Endothelial cell of umbilical vein (primary cell): ENCODE measurements around the gene TIMM10B. TPM values are rescaled to one million over a fixed set of nuclear protein-coding genes. Genes with fewer than 3 reads are reported as not detected.
A peak's percentile ranks its signal among the peaks of the same experiment; 100 is the strongest.

Source experiments
- BruUV-seq: library from RNA; stranded (reverse); fragments of 400-500 nt; replicated peaks from 2 replicates; lab custom pipeline; 2021; lab: Mats Ljungman, UMichigan
- CTCF ChIA-PET: fragments of 300-600, 350-600 bp; sonication (Branson Sonifier 250); formaldehyde crosslinking; loops from one replicate; lab custom pipeline; 2021; ENCODE audit warnings: antibody characterized with exemption, inconsistent platforms; lab: Charles Lee
- POLR2A ChIA-PET: fragments of 300-600, 350-600 bp; sonication (Branson Sonifier 250); formaldehyde crosslinking; loops from one replicate; lab custom pipeline; 2021; ENCODE audit warnings: antibody characterized with exemption, inconsistent platforms; lab: Charles Lee
- DNase-seq: peaks from one replicate; pipeline ENCODE4 v3.0.0-alpha.2; 2011; ENCODE audit warnings: low read depth, low spot score
- FAIRE-seq: peaks from 2 replicates; lab custom pipeline; 2011; peaks lifted over from hg19 to GRCh38; lab: Jason Lieb, UNC
- H2AFZ ChIP-seq: 2 replicates; pipeline ENCODE4 v1.6.0; 2012; ENCODE audit warnings: low read depth, low read length, control low read depth, inconsistent platforms
- H3K27ac ChIP-seq: 2 replicates; pipeline ENCODE4 v1.5.1; 2011; ENCODE audit warnings: low read depth, mild to moderate bottlenecking, control low read depth, low read length, moderate library complexity; ENCODE audit not compliant: insufficient read depth
- H3K27me3 ChIP-seq, 2 experiments: 2 replicates each; pipeline versions ENCODE4 v1.6.0 to v1.6.1; 2011; ENCODE audit warnings: low read length in 2 of 2, mixed read lengths in 1 of 2; ENCODE audit not compliant: control insufficient read depth in 2 of 2, insufficient read depth in 2 of 2
- H3K36me3 ChIP-seq, 2 experiments: 2 replicates in 1 of 2; 3 replicates in 1 of 2; pipeline ENCODE4 v1.5.1; 2011; ENCODE audit warnings: low read length in 2 of 2, mild to moderate bottlenecking in 1 of 2, moderate library complexity in 1 of 2; ENCODE audit not compliant: control insufficient read depth in 2 of 2, insufficient read depth in 2 of 2; ENCODE audit errors: extremely low read depth in 1 of 2
- H3K4me1 ChIP-seq: 3 replicates; pipeline ENCODE4 v1.5.1; 2011; ENCODE audit warnings: mild to moderate bottlenecking, low read length; ENCODE audit not compliant: control insufficient read depth, insufficient read depth; ENCODE audit errors: extremely low read depth
- H3K4me2 ChIP-seq: 2 replicates; pipeline ENCODE4 v1.6.1; 2011; ENCODE audit warnings: low read length, control low read depth, mixed read lengths; ENCODE audit not compliant: insufficient read depth
- H3K4me3 ChIP-seq, 3 experiments: fragments of 200-600 bp in 1 of 3; sonication (generic), shearing (Covaris generic) in 1 of 3; replicated peaks in 1 of 3; 2 replicates each; pipeline ENCODE4 v1.5.1; 2011 to 2016; ENCODE audit warnings: control low read depth in 3 of 3, low read length in 3 of 3, mild to moderate bottlenecking in 2 of 3, inconsistent platforms in 1 of 3, low read depth in 1 of 3, moderate library complexity in 1 of 3; ENCODE audit not compliant: insufficient read depth in 1 of 3
- H3K79me2 ChIP-seq: 2 replicates; pipeline ENCODE4 v1.6.0; 2012; ENCODE audit warnings: low read length, inconsistent platforms; ENCODE audit not compliant: control insufficient read depth, insufficient read depth
- H3K9ac ChIP-seq: replicated peaks from 2 replicates; pipeline ENCODE3; 2011; ENCODE audit warnings: low read length, control low read depth; ENCODE audit not compliant: insufficient read depth; ENCODE audit errors: extremely low read depth
- H3K9me1 ChIP-seq: replicated peaks from 3 replicates; pipeline ENCODE4 v1.6.0; 2011; ENCODE audit warnings: mild to moderate bottlenecking, low read length; ENCODE audit not compliant: control insufficient read depth, insufficient read depth; ENCODE audit errors: extremely low read depth
- H3K9me3 ChIP-seq: replicated peaks from 2 replicates; pipeline ENCODE4 v1.5.1; 2012; ENCODE audit warnings: low read length, inconsistent platforms; ENCODE audit not compliant: control insufficient read depth, insufficient read depth
- H4K20me1 ChIP-seq: replicated peaks from 2 replicates; pipeline ENCODE3; 2011; ENCODE audit warnings: mild to moderate bottlenecking, low read length; ENCODE audit not compliant: control insufficient read depth, insufficient read depth; ENCODE audit errors: extremely low read depth
- FOS ChIP-seq: IDR thresholded peaks from 2 replicates; pipeline ENCODE4 v1.6.1; 2011; ENCODE audit warnings: mild to moderate bottlenecking, low read length, moderate library complexity, borderline replicate concordance; ENCODE audit not compliant: insufficient read depth
- JUN ChIP-seq: IDR thresholded peaks from 2 replicates; pipeline ENCODE4 v1.6.1; 2011; ENCODE audit warnings: borderline replicate concordance, low read depth; ENCODE audit not compliant: insufficient read length, insufficient read depth
- POLR2A ChIP-seq: IDR thresholded peaks from 2 replicates; pipeline ENCODE4 v1.6.1; 2012; ENCODE audit warnings: low read depth, mild to moderate bottlenecking, control low read depth, low read length
- dilution Hi-C: fragments of 300-500 bp; cut with MboI; formaldehyde crosslinking; loops from one replicate; pipeline ENCODE4 v1.15.0; 2019; ENCODE audit warnings: low sequenced_read_pairs; ENCODE audit not compliant: extremely low pct_ligation_motif_present
- intact Hi-C: fragments of 100-400 bp; cut with micrococcal nuclease; formaldehyde crosslinking; loops from one replicate; pipeline ENCODE4 v1.10.0; 2022
- polyA plus RNA-seq, 4 experiments: library from polyadenylated mRNA; depleted of rRNA in 3 of 4; stranded (reverse) in 3 of 4; unstranded in 1 of 4; fragments of >200 nt; gene quantifications; 2 replicates each; pipeline versions ENCODE4 v1.2.1 to v1.2.3, GENCODE V29; 2011 to 2012; ENCODE audit warnings: missing spikeins in 1 of 4
- total RNA-seq: library from RNA; stranded (reverse); gene quantifications from 2 replicates; pipeline ENCODE4 v1.2.3, GENCODE V29; 2021
- TF ChIP-seq, protein P1 (sequence below): IDR thresholded peaks from 2 replicates; pipeline ENCODE4 v1.6.1; 2011; ENCODE audit not compliant: insufficient read depth, insufficient read length

TIMM10B gene
- total and polyA plus RNA-seq, 2 donors (not counting 3 experiments of a cell fraction or from before 2014, with no cell fraction given), result 31.3 to 36.5 TPM

DNA sequence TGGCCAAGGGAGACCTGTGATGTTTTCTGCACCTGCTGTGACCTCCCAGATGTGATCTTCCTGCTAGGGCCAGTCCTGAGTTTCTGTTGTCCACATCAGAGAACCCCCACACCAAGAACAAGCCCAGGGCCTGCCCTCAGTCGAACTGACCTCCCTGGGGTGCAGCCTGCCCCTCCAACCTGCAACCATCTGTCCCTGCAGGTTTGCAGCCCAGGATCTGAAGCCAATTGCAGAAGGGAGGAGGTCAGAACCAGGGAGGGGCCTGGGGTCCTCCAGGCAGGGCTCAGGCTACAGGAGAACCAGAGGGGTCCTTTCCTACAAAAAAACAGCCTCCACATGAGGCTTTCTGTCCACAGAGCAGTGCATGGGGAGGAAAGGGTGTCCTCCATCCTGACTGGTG, 8.4 kb upstream of the TIMM10B start:
- Histone ChIP-seq H3K4me2 (peak overlapping the region; percentile 27), H3K27me3 (no peaks in the 10 kb centered on the region), H3K9me1 (no peaks in the 10 kb centered on the region), H3K36me3 (peaks cover 2 to 8% of the 10 kb centered on the region in 2 experiments), H3K4me1 (peaks cover 22% of the 10 kb centered on the region), H4K20me1 (no peaks in the 10 kb centered on the region), H3K79me2 (peaks cover 6% of the 10 kb centered on the region), H3K4me3 (peak overlapping the region in 2 of 3 experiments; percentile 9 to 61), H3K9me3 (no peaks in the 10 kb centered on the region), H3K9ac (no peak overlapping the region), H2AFZ (no peak overlapping the region), H3K27ac (no peak overlapping the region)
- intact Hi-C loops (loop anchor here (1.0 to 5.0 kb wide), 4 partner anchors 8 to 241 kb away; partner anchors contain the start of genes ARFIP2, FHIP1B and TIMM10B), dilution Hi-C loops (no loop called here)
- ChIA-PET CTCF (interaction anchor here (1.2 to 3.5 kb wide), 4 partner anchors 29 to 146 kb away, joined by 3 to 32 read pairs (median 5); partner anchors contain the start of gene TPP1), POLR2A (interaction anchor here (1.4 kb wide), 1 partner anchor 9 kb away, joined by 4 read pairs; the partner anchor contains the start of genes ARFIP2 and TIMM10B)
- FAIRE-seq (no peak), DNase-seq (no peak)
- TF ChIP-seq JUN, result no peak
- TF ChIP-seq FOS, result no peak
- TF ChIP-seq, protein P1, sequence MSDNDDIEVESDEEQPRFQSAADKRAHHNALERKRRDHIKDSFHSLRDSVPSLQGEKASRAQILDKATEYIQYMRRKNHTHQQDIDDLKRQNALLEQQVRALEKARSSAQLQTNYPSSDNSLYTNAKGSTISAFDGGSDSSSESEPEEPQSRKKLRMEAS, result no peak
- no peak for TF ChIP-seq POLR2A
- no TSS peak for BruUV-seq
